GM12878 (cell line): ENCODE measurements around the gene ARHGEF1. TPM values are rescaled to one million over a fixed set of nuclear protein-coding genes. Genes with fewer than 3 reads are reported as not detected.

ENCODE experiments used
- BACH1 ChIP-seq: fragments of 450-650 bp; IDR thresholded peaks from 2 replicates; pipeline ENCODE4 v1.6.1; 2017; ENCODE audit warnings: mild to moderate bottlenecking, borderline replicate concordance
- CHD1 ChIP-seq: IDR thresholded peaks from 2 replicates; pipeline ENCODE4 v1.6.1; 2012; ENCODE audit warnings: low read depth, low read length, improper control_type of control experiment
- CREM ChIP-seq: IDR thresholded peaks from 2 replicates; pipeline ENCODE4 v1.6.1; 2014; ENCODE audit warnings: antibody characterized with exemption, low read depth
- DPF2 ChIP-seq: fragments of 450-650 bp; IDR thresholded peaks from 2 replicates; pipeline ENCODE4 v1.6.1; 2017; ENCODE audit warnings: mild to moderate bottlenecking
- EGR1 ChIP-seq, 2 experiments: IDR thresholded peaks; 1 replicate in 1 of 2; 2 replicates in 1 of 2; pipeline ENCODE4 v1.6.1; 2011 to 2012; ENCODE audit warnings: low read depth in 2 of 2, low read length in 2 of 2, borderline replicate concordance in 1 of 2, mild to moderate bottlenecking in 1 of 2, moderate library complexity in 1 of 2
- MTA3 ChIP-seq: IDR thresholded peaks from 2 replicates; pipeline ENCODE4 v1.6.1; 2012; ENCODE audit warnings: low read length, inconsistent platforms, borderline replicate concordance
- NFXL1 ChIP-seq: fragments of 450-650 bp; IDR thresholded peaks from 2 replicates; pipeline ENCODE4 v1.6.1; 2017; ENCODE audit warnings: antibody characterized with exemption, mild to moderate bottlenecking, borderline replicate concordance
- NR2C2 ChIP-seq: IDR thresholded peaks from 2 replicates; pipeline ENCODE4 v1.6.1; 2011; ENCODE audit warnings: borderline replicate concordance, low read depth; ENCODE audit not compliant: control insufficient read depth, insufficient read length
- PAX8 ChIP-seq: fragments of 450-650 bp; IDR thresholded peaks from 2 replicates; pipeline ENCODE4 v1.6.1; 2017; ENCODE audit warnings: mild to moderate bottlenecking, moderate library complexity
- POLR2A ChIP-seq: IDR thresholded peaks from 2 replicates; pipeline ENCODE4 v1.6.1; 2011; ENCODE audit warnings: low read depth, mild to moderate bottlenecking, low read length
- RAD21 ChIP-seq: IDR thresholded peaks from 2 replicates; pipeline ENCODE4 v1.6.1; 2011; ENCODE audit warnings: mild to moderate bottlenecking, low read depth, low read length, moderate library complexity; ENCODE audit not compliant: insufficient read depth
- SP1 ChIP-seq: IDR thresholded peaks from one replicate; pipeline ENCODE4 v1.6.1; 2011; ENCODE audit warnings: low read depth, low read length
- WRNIP1 ChIP-seq: IDR thresholded peaks from 2 replicates; pipeline ENCODE4 v1.6.1; 2011; ENCODE audit warnings: low read depth, low read length, improper control_type of control experiment, borderline replicate concordance
- ZNF24 ChIP-seq: fragments of 450-650 bp; IDR thresholded peaks from 2 replicates; pipeline ENCODE4 v1.6.1; 2017; ENCODE audit warnings: antibody characterized with exemption, mild to moderate bottlenecking
- polyA plus RNA-seq, 11 experiments: library from polyadenylated mRNA; depleted of rRNA in 4 of 11; unstranded in 6 of 11; stranded (reverse) in 5 of 11; fragments of >200 nt; fragmentation: Nextera tagmentation in 4 of 11; fragmentation: Illumina TruSeq in 1 of 11; extraction: Ambion mirVana in 4 of 11; extraction: Trizol in 1 of 11; gene quantifications; 1 replicate in 1 of 11; 2 replicates in 10 of 11; pipeline versions ENCODE4 v1.2.1 to v1.2.3, GENCODE V29; 2011 to 2016; ENCODE audit warnings: inconsistent platforms in 2 of 11, missing spikeins in 2 of 11, low read depth in 1 of 11
- total RNA-seq, 4 experiments: library from RNA; depleted of rRNA in 3 of 4; stranded (reverse); fragments of >200 nt in 3 of 4; fragmentation: Illumina TruSeq in 1 of 4; extraction: Trizol in 1 of 4; gene quantifications; 2 replicates each; pipeline versions ENCODE4 v1.2.1 to v1.2.3, GENCODE V29; 2013 to 2021
- TF ChIP-seq, protein P1 (sequence below): fragments of 150-350 bp; IDR thresholded peaks from 2 replicates; pipeline ENCODE4 v1.6.1; 2016; ENCODE audit warnings: low read depth, low read length
- TF ChIP-seq, protein P2 (sequence below): fragments of 450-650 bp; formaldehyde crosslinking; IDR thresholded peaks from 2 replicates; pipeline ENCODE4 v1.4.0; 2020; ENCODE audit warnings: mild to moderate bottlenecking, moderate library complexity
- TF ChIP-seq, protein P3 (sequence below): IDR thresholded peaks from 2 replicates; pipeline ENCODE4 v1.6.1; 2012; ENCODE audit warnings: low read length, inconsistent platforms
- TF ChIP-seq, protein P4 (sequence below): fragments of 450-650 bp; formaldehyde crosslinking; IDR thresholded peaks from 2 replicates; pipeline ENCODE4 v1.4.0; 2022; ENCODE audit warnings: mild to moderate bottlenecking, moderate library complexity

ARHGEF1 gene
- total and polyA plus RNA-seq, 10 of the 15 experiments (the other 5 are each of a cell fraction or from before 2014, with no cell fraction given): 1.2 to 207 (median 53.9) TPM

DNA sequence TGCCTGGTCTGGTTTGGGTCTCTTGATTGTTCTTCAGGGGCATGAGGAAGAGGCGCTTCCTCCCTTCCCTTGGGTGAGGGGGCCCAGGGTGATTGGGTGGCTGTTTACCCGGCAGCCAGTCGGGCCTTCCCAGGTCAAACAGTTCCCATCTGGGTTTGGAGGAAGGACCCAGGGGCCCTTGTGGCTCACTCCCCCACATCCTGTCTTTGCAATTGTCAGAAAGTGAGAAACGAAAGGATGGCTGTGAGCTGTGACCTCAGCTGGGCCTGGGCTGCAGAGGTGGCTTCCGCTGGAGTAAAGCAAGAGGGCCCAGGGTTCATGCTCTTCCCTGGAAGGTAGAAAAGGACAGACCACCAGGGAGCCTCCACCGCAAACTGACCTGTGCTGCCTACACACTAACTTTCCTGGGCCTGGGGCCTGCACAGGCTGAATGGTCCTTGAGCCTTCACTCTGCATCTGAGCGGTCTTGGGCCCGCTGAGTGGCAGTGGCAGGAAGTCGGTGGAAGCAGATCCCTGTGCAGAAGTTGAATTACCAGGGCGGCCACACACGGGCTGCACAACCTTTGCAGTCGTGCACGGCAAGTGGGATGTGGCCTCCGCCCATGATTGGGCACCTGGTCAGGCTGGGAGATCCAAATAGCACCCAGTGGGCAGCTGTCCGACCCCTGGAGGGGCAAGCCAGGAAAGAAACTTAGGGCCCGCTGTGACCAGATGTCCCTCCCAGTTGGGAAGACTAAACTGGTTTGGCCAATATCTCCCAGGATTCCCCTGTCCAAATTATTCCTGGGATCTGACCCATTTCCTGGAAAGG lies 11.2 kb upstream of the ARHGEF1 start (continued):
- TF ChIP-seq, protein P1, sequence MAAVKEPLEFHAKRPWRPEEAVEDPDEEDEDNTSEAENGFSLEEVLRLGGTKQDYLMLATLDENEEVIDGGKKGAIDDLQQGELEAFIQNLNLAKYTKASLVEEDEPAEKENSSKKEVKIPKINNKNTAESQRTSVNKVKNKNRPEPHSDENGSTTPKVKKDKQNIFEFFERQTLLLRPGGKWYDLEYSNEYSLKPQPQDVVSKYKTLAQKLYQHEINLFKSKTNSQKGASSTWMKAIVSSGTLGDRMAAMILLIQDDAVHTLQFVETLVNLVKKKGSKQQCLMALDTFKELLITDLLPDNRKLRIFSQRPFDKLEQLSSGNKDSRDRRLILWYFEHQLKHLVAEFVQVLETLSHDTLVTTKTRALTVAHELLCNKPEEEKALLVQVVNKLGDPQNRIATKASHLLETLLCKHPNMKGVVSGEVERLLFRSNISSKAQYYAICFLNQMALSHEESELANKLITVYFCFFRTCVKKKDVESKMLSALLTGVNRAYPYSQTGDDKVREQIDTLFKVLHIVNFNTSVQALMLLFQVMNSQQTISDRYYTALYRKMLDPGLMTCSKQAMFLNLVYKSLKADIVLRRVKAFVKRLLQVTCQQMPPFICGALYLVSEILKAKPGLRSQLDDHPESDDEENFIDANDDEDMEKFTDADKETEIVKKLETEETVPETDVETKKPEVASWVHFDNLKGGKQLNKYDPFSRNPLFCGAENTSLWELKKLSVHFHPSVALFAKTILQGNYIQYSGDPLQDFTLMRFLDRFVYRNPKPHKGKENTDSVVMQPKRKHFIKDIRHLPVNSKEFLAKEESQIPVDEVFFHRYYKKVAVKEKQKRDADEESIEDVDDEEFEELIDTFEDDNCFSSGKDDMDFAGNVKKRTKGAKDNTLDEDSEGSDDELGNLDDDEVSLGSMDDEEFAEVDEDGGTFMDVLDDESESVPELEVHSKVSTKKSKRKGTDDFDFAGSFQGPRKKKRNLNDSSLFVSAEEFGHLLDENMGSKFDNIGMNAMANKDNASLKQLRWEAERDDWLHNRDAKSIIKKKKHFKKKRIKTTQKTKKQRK: no peak
- TF ChIP-seq CREM (peak; percentile 77; the same call in 1 of the 2 replicates), ZNF24 (no peak), EGR1 (IDR thresholded peaks at IDR 0.05; ENCODE audit: borderline replicate concordance in 1 of 2, low read depth in 2 of 2, low read length in 2 of 2) (peak in 1 of 2 experiments; percentile 80; a peak in 2 of 3 replicates), WRNIP1 (no peak), CHD1 (no peak), NFXL1 (no peak), PAX8 (no peak), MTA3 (no peak; the same call in 1 of the 2 replicates), POLR2A (peak; percentile 91), SP1 (peak; percentile 72), DPF2 (peak; percentile 82), NR2C2 (no peak), RAD21 (no peak), BACH1 (peak; percentile 85; the same call in 1 of the 2 replicates)
- TF ChIP-seq, protein P2, sequence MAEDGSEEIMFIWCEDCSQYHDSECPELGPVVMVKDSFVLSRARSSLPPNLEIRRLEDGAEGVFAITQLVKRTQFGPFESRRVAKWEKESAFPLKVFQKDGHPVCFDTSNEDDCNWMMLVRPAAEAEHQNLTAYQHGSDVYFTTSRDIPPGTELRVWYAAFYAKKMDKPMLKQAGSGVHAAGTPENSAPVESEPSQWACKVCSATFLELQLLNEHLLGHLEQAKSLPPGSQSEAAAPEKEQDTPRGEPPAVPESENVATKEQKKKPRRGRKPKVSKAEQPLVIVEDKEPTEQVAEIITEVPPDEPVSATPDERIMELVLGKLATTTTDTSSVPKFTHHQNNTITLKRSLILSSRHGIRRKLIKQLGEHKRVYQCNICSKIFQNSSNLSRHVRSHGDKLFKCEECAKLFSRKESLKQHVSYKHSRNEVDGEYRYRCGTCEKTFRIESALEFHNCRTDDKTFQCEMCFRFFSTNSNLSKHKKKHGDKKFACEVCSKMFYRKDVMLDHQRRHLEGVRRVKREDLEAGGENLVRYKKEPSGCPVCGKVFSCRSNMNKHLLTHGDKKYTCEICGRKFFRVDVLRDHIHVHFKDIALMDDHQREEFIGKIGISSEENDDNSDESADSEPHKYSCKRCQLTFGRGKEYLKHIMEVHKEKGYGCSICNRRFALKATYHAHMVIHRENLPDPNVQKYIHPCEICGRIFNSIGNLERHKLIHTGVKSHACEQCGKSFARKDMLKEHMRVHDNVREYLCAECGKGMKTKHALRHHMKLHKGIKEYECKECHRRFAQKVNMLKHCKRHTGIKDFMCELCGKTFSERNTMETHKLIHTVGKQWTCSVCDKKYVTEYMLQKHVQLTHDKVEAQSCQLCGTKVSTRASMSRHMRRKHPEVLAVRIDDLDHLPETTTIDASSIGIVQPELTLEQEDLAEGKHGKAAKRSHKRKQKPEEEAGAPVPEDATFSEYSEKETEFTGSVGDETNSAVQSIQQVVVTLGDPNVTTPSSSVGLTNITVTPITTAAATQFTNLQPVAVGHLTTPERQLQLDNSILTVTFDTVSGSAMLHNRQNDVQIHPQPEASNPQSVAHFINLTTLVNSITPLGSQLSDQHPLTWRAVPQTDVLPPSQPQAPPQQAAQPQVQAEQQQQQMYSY (CRISPR knock-in tag): 0 out of 2 replicates have a peak, but pooled peaks have one; percentile 53
- TF ChIP-seq, protein P3, sequence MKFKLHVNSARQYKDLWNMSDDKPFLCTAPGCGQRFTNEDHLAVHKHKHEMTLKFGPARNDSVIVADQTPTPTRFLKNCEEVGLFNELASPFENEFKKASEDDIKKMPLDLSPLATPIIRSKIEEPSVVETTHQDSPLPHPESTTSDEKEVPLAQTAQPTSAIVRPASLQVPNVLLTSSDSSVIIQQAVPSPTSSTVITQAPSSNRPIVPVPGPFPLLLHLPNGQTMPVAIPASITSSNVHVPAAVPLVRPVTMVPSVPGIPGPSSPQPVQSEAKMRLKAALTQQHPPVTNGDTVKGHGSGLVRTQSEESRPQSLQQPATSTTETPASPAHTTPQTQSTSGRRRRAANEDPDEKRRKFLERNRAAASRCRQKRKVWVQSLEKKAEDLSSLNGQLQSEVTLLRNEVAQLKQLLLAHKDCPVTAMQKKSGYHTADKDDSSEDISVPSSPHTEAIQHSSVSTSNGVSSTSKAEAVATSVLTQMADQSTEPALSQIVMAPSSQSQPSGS: peak; percentile 56
- TF ChIP-seq, protein P4, sequence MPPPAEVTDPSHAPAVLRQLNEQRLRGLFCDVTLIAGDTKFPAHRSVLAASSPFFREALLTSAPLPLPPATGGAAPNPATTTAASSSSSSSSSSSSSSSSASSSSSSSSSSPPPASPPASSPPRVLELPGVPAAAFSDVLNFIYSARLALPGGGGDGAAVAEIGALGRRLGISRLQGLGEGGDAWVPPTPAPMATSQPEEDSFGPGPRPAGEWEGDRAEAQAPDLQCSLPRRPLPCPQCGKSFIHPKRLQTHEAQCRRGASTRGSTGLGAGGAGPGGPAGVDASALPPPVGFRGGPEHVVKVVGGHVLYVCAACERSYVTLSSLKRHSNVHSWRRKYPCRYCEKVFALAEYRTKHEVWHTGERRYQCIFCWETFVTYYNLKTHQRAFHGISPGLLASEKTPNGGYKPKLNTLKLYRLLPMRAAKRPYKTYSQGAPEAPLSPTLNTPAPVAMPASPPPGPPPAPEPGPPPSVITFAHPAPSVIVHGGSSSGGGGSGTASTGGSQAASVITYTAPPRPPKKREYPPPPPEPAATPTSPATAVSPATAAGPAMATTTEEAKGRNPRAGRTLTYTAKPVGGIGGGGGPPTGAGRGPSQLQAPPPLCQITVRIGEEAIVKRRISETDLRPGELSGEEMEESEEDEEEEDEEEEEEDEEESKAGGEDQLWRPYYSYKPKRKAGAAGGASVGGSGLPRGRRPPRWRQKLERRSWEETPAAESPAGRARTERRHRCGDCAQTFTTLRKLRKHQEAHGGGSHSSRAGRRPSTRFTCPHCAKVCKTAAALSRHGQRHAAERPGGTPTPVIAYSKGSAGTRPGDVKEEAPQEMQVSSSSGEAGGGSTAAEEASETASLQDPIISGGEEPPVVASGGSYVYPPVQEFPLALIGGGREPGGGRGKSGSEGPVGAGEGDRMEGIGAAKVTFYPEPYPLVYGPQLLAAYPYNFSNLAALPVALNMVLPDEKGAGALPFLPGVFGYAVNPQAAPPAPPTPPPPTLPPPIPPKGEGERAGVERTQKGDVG (CRISPR knock-in tag): no peak
